Mononuclear cell (primary cell): Measurements from ENCODE around the gene AK8. TPM values are rescaled to one million over a fixed set of nuclear protein-coding genes. Genes with fewer than 3 reads are reported as not detected.

Experiments
- H3K27me3 ChIP-seq: 2 replicates; pipeline ENCODE4 v1.6.0; 2011; ENCODE audit warnings: low read length, control low read depth; ENCODE audit not compliant: insufficient read depth
- H3K4me1 ChIP-seq: 2 replicates; pipeline ENCODE4 v1.5.1; 2011; ENCODE audit warnings: mild to moderate bottlenecking, low read length, control low read depth; ENCODE audit not compliant: insufficient read depth
- H3K4me3 ChIP-seq: 2 replicates; pipeline ENCODE4 v1.5.1; 2011; ENCODE audit warnings: mild to moderate bottlenecking, low read length, moderate library complexity
- H3K9me3 ChIP-seq: 2 replicates; pipeline ENCODE4 v1.5.1; 2011; ENCODE audit warnings: low read depth, mild to moderate bottlenecking, control low read depth, low read length
- total RNA-seq: library from RNA; depleted of rRNA; stranded (reverse); fragments of >200 nt; gene quantifications from one replicate; pipeline ENCODE4 v1.2.3, GENCODE V29; 2012

Gene AK8
- total RNA-seq, 1 donor: 0.63 TPM

- Histone ChIP-seq H3K27me3 (peaks cover 7% of the 10 kb centered on the region), H3K9me3 (no peaks in the 10 kb centered on the region), H3K4me1 (no peaks in the 10 kb centered on the region), H3K4me3 (no peak overlapping the region)
Measured at GRCh38 chr9:132750668-132751067, 127.4 kb downstream of the AK8 start.

- peaks cover 20% of the 10 kb centered on the region for H3K27me3 ChIP-seq
- H3K4me3 ChIP-seq: no peak overlapping the region
- no peaks in the 10 kb centered on the region for H3K9me3 ChIP-seq
- no peaks in the 10 kb centered on the region for H3K4me1 ChIP-seq
Measured at GRCh38 chr9:132749306-132749705, 128.8 kb downstream of the AK8 start.

GRCh38 chr9:132748450-132748849 is 129.6 kb downstream of the AK8 start:
- Histone ChIP-seq H3K4me3 (no peak overlapping the region), H3K9me3 (no peaks in the 10 kb centered on the region), H3K27me3 (peaks cover 28% of the 10 kb centered on the region), H3K4me1 (no peaks in the 10 kb centered on the region)

GRCh38 chr9:132745756-132746709 is 132.1 kb downstream of the AK8 start:
- no peaks in the 10 kb centered on the region for H3K9me3 ChIP-seq
- H3K4me1 ChIP-seq: no peaks in the 10 kb centered on the region
- H3K27me3 ChIP-seq: peaks cover 37% of the 10 kb centered on the region
- H3K4me3 ChIP-seq: no peak overlapping the region

GRCh38 chr9:132744881-132745755 is 133.0 kb downstream of the AK8 start:
- peaks cover 37% of the 10 kb centered on the region for H3K27me3 ChIP-seq
- no peaks in the 10 kb centered on the region for H3K9me3 ChIP-seq
- H3K4me1 ChIP-seq: no peaks in the 10 kb centered on the region
- no peak overlapping the region for H3K4me3 ChIP-seq

GRCh38 chr9:132743931-132744479 is 134.1 kb downstream of the AK8 start:
- Histone ChIP-seq H3K9me3 (no peaks in the 10 kb centered on the region), H3K4me3 (no peak overlapping the region), H3K4me1 (no peaks in the 10 kb centered on the region), H3K27me3 (peaks cover 37% of the 10 kb centered on the region)

GRCh38 chr9:132742821-132743311 is 135.2 kb downstream of the AK8 start:
- Histone ChIP-seq H3K27me3 (peaks cover 37% of the 10 kb centered on the region), H3K4me3 (no peak overlapping the region), H3K9me3 (no peaks in the 10 kb centered on the region), H3K4me1 (no peaks in the 10 kb centered on the region)

GRCh38 chr9:132740526-132741309 is 137.4 kb downstream of the AK8 start:
- Histone ChIP-seq H3K4me1 (no peaks in the 10 kb centered on the region), H3K4me3 (no peak overlapping the region), H3K27me3 (peaks cover 30% of the 10 kb centered on the region), H3K9me3 (no peaks in the 10 kb centered on the region)

- no peak overlapping the region for H3K4me3 ChIP-seq
- peaks cover 22% of the 10 kb centered on the region for H3K27me3 ChIP-seq
- H3K9me3 ChIP-seq: no peaks in the 10 kb centered on the region
- H3K4me1 ChIP-seq: no peaks in the 10 kb centered on the region
Measured at GRCh38 chr9:132739710-132740310, 138.3 kb downstream of the AK8 start.

GRCh38 chr9:132733260-132733815 is 144.7 kb downstream of the AK8 start:
- Histone ChIP-seq H3K9me3 (no peaks in the 10 kb centered on the region), H3K4me1 (no peaks in the 10 kb centered on the region), H3K27me3 (no peaks in the 10 kb centered on the region), H3K4me3 (no peak overlapping the region)

GRCh38 chr9:132732326-132733259 is 145.5 kb downstream of the AK8 start:
- no peaks in the 10 kb centered on the region for H3K27me3 ChIP-seq
- no peaks in the 10 kb centered on the region for H3K4me1 ChIP-seq
- no peaks in the 10 kb centered on the region for H3K9me3 ChIP-seq

GRCh38 chr9:132731230-132731629 is 146.9 kb downstream of the AK8 start:
- Histone ChIP-seq H3K9me3 (no peaks in the 10 kb centered on the region), H3K4me1 (no peaks in the 10 kb centered on the region), H3K27me3 (no peaks in the 10 kb centered on the region), H3K4me3 (no peak overlapping the region)

More at GRCh38 chr9:132732326-132733259, 145.5 kb downstream of the AK8 start:
- no peak overlapping the region for H3K4me3 ChIP-seq
